Prostate gland (tissue), 2 donors: Measurements from ENCODE around the gene MRGPRE.
"Not testable (repeated sequence)": the region's sequence is repeated elsewhere in the genome, so short reads cannot be mapped to it uniquely, and the experiment has no call there.

ENCODE experiments used
- POLR2AphosphoS5 ChIP-seq: sonication (generic); formaldehyde crosslinking; IDR thresholded peaks from one replicate; pipeline ENCODE4 v1.6.1; 2017; ENCODE audit warnings: antibody characterized with exemption
- TF ChIP-seq, protein P1 (sequence below), 4 experiments: fragments of 200-600 bp in 2 of 4; fragments of 450-650 bp in 2 of 4; sonication (generic) in 2 of 4; IDR thresholded peaks; 1 replicate in 3 of 4; 2 replicates in 1 of 4; pipeline ENCODE4 v1.5.1; 2016 to 2019; ENCODE audit warnings: antibody characterized with exemption in 4 of 4, mild to moderate bottlenecking in 2 of 4, moderate library complexity in 2 of 4

DNA sequence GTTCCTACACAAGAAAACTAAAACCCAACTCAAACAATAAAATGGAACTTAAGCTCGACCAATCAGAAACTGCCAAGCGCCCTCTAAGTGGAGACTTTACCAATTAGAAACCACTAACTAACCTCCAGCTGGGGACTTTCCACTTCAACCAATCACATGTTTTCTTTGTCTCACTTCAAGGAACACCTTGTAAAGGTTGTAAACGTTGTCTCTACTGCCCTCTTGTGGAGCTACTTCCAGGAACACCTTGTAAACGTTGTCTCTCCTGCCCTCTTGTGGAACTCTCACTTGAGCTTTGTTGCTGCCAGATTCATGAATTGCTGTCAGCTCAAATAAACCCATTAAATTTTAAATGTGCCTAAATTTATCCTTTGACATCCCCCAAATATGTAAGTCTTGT lies 46.7 kb upstream of the MRGPRE start:
- TF ChIP-seq, protein P1, sequence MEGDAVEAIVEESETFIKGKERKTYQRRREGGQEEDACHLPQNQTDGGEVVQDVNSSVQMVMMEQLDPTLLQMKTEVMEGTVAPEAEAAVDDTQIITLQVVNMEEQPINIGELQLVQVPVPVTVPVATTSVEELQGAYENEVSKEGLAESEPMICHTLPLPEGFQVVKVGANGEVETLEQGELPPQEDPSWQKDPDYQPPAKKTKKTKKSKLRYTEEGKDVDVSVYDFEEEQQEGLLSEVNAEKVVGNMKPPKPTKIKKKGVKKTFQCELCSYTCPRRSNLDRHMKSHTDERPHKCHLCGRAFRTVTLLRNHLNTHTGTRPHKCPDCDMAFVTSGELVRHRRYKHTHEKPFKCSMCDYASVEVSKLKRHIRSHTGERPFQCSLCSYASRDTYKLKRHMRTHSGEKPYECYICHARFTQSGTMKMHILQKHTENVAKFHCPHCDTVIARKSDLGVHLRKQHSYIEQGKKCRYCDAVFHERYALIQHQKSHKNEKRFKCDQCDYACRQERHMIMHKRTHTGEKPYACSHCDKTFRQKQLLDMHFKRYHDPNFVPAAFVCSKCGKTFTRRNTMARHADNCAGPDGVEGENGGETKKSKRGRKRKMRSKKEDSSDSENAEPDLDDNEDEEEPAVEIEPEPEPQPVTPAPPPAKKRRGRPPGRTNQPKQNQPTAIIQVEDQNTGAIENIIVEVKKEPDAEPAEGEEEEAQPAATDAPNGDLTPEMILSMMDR (IDR thresholded peaks at IDR 0.05): not testable (repeated sequence)
- not testable (repeated sequence) for TF ChIP-seq POLR2AphosphoS5
